Upper lobe of right lung (tissue), 1 donor: ENCODE results near the gene CMTM7. TPM values are rescaled to one million over a fixed set of nuclear protein-coding genes. Genes with fewer than 3 reads are reported as not detected.

Source experiments
- ATAC-seq: fragments of 200-7000 bp; cut with Tn5 transposase; one replicate; pipeline ENCODE4 v1.9.1; 2020; ENCODE audit warnings: mild to moderate bottlenecking, moderate library complexity
- DNase-seq: peaks from one replicate; pipeline ENCODE4 v3.0.0-alpha.2; 2020
- H3K27ac ChIP-seq: fragments of 200-600 bp; one replicate; pipeline ENCODE4 v1.8.0; 2022
- H3K27me3 ChIP-seq: fragments of 200-600 bp; one replicate; pipeline ENCODE4 v1.8.0; 2022; ENCODE audit warnings: mild to moderate bottlenecking
- H3K36me3 ChIP-seq: fragments of 200-600 bp; one replicate; pipeline ENCODE4 v1.8.0; 2022
- H3K4me1 ChIP-seq: fragments of 200-600 bp; one replicate; pipeline ENCODE4 v1.8.0; 2022
- H3K4me3 ChIP-seq: fragments of 200-600 bp; one replicate; pipeline ENCODE4 v1.8.0; 2022; ENCODE audit warnings: mild to moderate bottlenecking
- H3K9me3 ChIP-seq: fragments of 200-600 bp; one replicate; pipeline ENCODE4 v1.8.0; 2022
- CTCF ChIP-seq: fragments of 200-600 bp; IDR thresholded peaks from one replicate; pipeline ENCODE4 v1.8.0; 2022; ENCODE audit warnings: antibody characterized with exemption
- intact Hi-C: fragments of 100-400 bp; cut with DNase I; formaldehyde crosslinking; loops from one replicate; pipeline ENCODE4 v1.11.0; 2022
- total RNA-seq: library from RNA; stranded (reverse); fragmentation: NEBNext Ultra II Directional; extraction: Animal tissue kit (Norgen Biotek cat#: 25700); gene quantifications from one replicate; pipeline ENCODE4 v1.2.1, GENCODE V29; 2021
- donor health status: DM: no; HTN: yes; CAD: no; lungs with severe emphysema.

The CMTM7 gene
- total RNA-seq, 1 donor from 2014 or later, result 53.2 TPM

DNA sequence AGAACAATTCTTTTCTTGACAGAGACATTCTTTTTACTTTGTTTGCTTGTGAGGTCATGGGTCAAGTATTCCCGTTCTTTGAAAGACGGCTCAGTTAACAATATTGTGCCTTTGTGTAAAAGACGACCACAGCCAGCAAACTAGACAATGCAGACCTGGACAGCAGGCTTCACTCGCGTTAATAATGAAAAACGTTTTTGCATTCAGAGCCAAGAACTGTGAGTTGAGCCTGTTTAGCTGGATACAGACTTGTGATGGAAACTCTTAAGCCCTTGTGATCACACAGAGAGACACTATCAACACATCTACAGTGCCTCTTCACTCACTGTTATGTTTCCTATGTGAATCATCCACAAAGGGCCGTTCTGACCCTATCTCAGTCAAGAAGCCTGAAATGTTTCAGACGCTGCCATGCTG is 37.3 kb upstream of the CMTM7 start:
- Histone ChIP-seq H3K27ac (no peak overlapping the region), H3K36me3 (no peaks in the 10 kb centered on the region), H3K9me3 (no peaks in the 10 kb centered on the region), H3K27me3 (no peaks in the 10 kb centered on the region), H3K4me1 (no peaks in the 10 kb centered on the region), H3K4me3 (no peak overlapping the region)
- no peak for TF ChIP-seq CTCF
- intact Hi-C loops, result no loop called here
- DNase-seq (no peak), ATAC-seq (no peak)

GRCh38 chr3:32355751-32356291 is 35.8 kb upstream of the CMTM7 start:
- intact Hi-C loops, result no loop called here
- no peaks in the 10 kb centered on the region for H3K36me3 ChIP-seq
- ATAC-seq (no peak), DNase-seq (no peak)
- no peaks in the 10 kb centered on the region for H3K4me1 ChIP-seq
- H3K27me3 ChIP-seq, result no peaks in the 10 kb centered on the region
- TF ChIP-seq CTCF, result no peak
- H3K27ac ChIP-seq, result no peak overlapping the region
- no peak overlapping the region for H3K4me3 ChIP-seq
- H3K9me3 ChIP-seq, result no peaks in the 10 kb centered on the region

- intact Hi-C loops, result no loop called here
- Histone ChIP-seq H3K36me3 (no peaks in the 10 kb centered on the region), H3K4me1 (no peaks in the 10 kb centered on the region), H3K9me3 (no peaks in the 10 kb centered on the region), H3K27me3 (no peaks in the 10 kb centered on the region), H3K4me3 (no peak overlapping the region), H3K27ac (no peak overlapping the region)
- TF ChIP-seq CTCF, result no peak
- no peak for DNase-seq
- ATAC-seq, result no peak
Observed at GRCh38 chr3:32359766-32360492, 31.7 kb upstream of the CMTM7 start.

DNA sequence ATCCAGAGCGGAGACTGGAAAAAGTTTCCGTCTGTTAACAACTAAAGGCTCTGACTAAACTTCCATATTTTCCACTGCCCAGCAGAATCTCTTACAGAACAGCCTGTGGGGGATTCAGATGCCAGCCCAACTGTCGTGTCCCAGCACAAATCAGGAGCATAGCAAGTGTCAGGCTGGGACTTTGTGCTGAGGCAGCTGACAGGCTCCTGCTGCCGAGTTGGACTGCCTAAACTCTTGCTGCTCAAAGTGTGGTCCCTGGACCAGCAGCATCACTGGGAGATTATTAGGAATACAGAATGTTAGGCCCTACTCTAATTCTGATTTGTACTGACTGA is 31.2 kb upstream of the CMTM7 start:
- no peak for TF ChIP-seq CTCF
- H3K9me3 ChIP-seq, result no peaks in the 10 kb centered on the region
- H3K4me1 ChIP-seq, result no peaks in the 10 kb centered on the region
- no peaks in the 10 kb centered on the region for H3K27me3 ChIP-seq
- DNase-seq (no peak), ATAC-seq (no peak)
- H3K27ac ChIP-seq, result no peak overlapping the region
- H3K36me3 ChIP-seq, result no peaks in the 10 kb centered on the region
- intact Hi-C loops, result no loop called here
- no peak overlapping the region for H3K4me3 ChIP-seq

GRCh38 chr3:32366638-32367397 is 24.8 kb upstream of the CMTM7 start:
- ATAC-seq, result peak; percentile 24
- no peak for DNase-seq
- TF ChIP-seq CTCF, result no peak
- Histone ChIP-seq H3K27me3 (no peaks in the 10 kb centered on the region), H3K4me1 (no peaks in the 10 kb centered on the region), H3K27ac (no peak overlapping the region), H3K4me3 (no peak overlapping the region), H3K9me3 (no peaks in the 10 kb centered on the region), H3K36me3 (no peaks in the 10 kb centered on the region)
- intact Hi-C loops, result no loop called here
